SU-DHL-6 (cell line): Measurements from ENCODE around the gene WFIKKN2.

Experiments
- H2AFZ ChIP-seq: fragments of 200-600 bp; sonication (generic); 2 replicates; pipeline ENCODE4 v1.6.1; 2014; ENCODE audit warnings: low read depth, mild to moderate bottlenecking, moderate library complexity, mixed read lengths, antibody characterized with exemption, low read length; ENCODE audit not compliant: severe bottlenecking
- H3F3A ChIP-seq: fragments of 200-600 bp; shearing (Covaris generic); 2 replicates; pipeline ENCODE4 v1.6.0; 2016; ENCODE audit warnings: antibody characterized with exemption, mild to moderate bottlenecking; ENCODE audit not compliant: insufficient read depth
- H3K27ac ChIP-seq: fragments of 200-600 bp; sonication (generic); 2 replicates; pipeline ENCODE4 v1.5.1; 2016; ENCODE audit warnings: low read depth, mild to moderate bottlenecking, low read length, moderate library complexity, mixed read lengths
- H3K27me3 ChIP-seq: fragments of 200-600 bp; sonication (generic), shearing (Covaris generic); 2 replicates; pipeline ENCODE4 v1.6.0; 2014; ENCODE audit warnings: mild to moderate bottlenecking, low read length
- H3K36me3 ChIP-seq: fragments of 200-600 bp; sonication (generic); 2 replicates; pipeline ENCODE4 v1.6.1; 2014; ENCODE audit warnings: mild to moderate bottlenecking, low read length, mixed read lengths
- H3K4me2 ChIP-seq: fragments of 300-600, 200-600 bp; shearing (Covaris generic), sonication (generic); 2 replicates; pipeline ENCODE4 v1.6.0; 2014; ENCODE audit warnings: low read length, low read depth, mild to moderate bottlenecking; ENCODE audit not compliant: poor library complexity, severe bottlenecking
- H3K4me3 ChIP-seq: fragments of 200-600 bp; sonication (generic); 2 replicates; pipeline ENCODE4 v1.5.1; 2014; ENCODE audit warnings: antibody characterized with exemption, low read length, mild to moderate bottlenecking, mixed read lengths; ENCODE audit not compliant: insufficient read depth, poor library complexity, severe bottlenecking
- H3K79me2 ChIP-seq: fragments of 200-600 bp; sonication (generic); 2 replicates; pipeline ENCODE4 v1.6.1; 2014; ENCODE audit warnings: mild to moderate bottlenecking, low read length, moderate library complexity; ENCODE audit not compliant: insufficient read depth
- H3K9ac ChIP-seq: fragments of 200-600 bp; sonication (generic); 2 replicates; pipeline ENCODE4 v1.7.0; 2014; ENCODE audit warnings: mild to moderate bottlenecking, low read length
- H3K9me2 ChIP-seq: fragments of 200-600 bp; sonication (generic); replicated peaks from 2 replicates; pipeline ENCODE4 v1.6.1; 2014; ENCODE audit warnings: low read length; ENCODE audit not compliant: insufficient read depth
- H3K9me3 ChIP-seq: fragments of 200-600 bp; sonication (generic); 2 replicates; pipeline ENCODE4 v1.6.1; 2014; ENCODE audit warnings: low read length, mixed read lengths; ENCODE audit not compliant: insufficient read depth
- H4K20me1 ChIP-seq: fragments of 200-600 bp; sonication (generic); 2 replicates; pipeline ENCODE4 v1.6.1; 2014; ENCODE audit warnings: low read depth, mild to moderate bottlenecking, antibody characterized with exemption, low read length, moderate library complexity, mixed read lengths
- EZH2phosphoT487 ChIP-seq: fragments of 200-600 bp; sonication (generic), shearing (Covaris generic); conservative IDR thresholded peaks from 2 replicates; pipeline ENCODE4 v1.6.1; 2018; ENCODE audit warnings: mild to moderate bottlenecking, antibody characterized with exemption, low read length, moderate library complexity, mixed read lengths
- TF ChIP-seq, protein P1 (sequence below): fragments of 200-600 bp; sonication (generic); IDR thresholded peaks from one replicate; pipeline ENCODE4 v1.5.1; 2017; ENCODE audit warnings: antibody characterized with exemption, mild to moderate bottlenecking, low read length, moderate library complexity; ENCODE audit not compliant: insufficient read depth, poor library complexity, severe bottlenecking

Gene WFIKKN2

DNA sequence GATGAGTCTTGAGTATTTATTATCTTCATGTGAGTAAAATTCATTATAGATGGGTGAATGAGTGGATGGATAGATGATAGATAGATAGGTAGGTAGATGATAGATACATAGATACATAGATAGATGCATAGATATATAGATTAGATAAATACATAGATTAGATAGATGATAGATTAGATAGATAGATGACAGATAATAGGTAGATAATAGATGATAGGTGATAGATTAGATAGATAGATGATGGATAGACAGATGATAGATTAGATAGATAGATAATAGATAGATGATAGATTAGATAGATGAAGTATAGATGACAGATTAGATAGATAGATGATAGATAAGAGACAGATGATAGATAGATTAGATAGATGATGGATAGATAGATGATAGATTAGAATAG, 21.8 kb upstream of the WFIKKN2 start:
- H3K36me3 ChIP-seq = no peaks in the 10 kb centered on the region
- H3K27me3 ChIP-seq = no peaks in the 10 kb centered on the region
- no peak overlapping the region for H3K4me2 ChIP-seq
- no peak overlapping the region for H3K27ac ChIP-seq
- H2AFZ ChIP-seq = no peak overlapping the region
- no peak overlapping the region for H3K9ac ChIP-seq
- H4K20me1 ChIP-seq = no peaks in the 10 kb centered on the region
- H3K4me3 ChIP-seq = no peak overlapping the region
- H3K9me3 ChIP-seq = no peaks in the 10 kb centered on the region
- TF ChIP-seq EZH2phosphoT487 = no peak
- TF ChIP-seq, protein P1, sequence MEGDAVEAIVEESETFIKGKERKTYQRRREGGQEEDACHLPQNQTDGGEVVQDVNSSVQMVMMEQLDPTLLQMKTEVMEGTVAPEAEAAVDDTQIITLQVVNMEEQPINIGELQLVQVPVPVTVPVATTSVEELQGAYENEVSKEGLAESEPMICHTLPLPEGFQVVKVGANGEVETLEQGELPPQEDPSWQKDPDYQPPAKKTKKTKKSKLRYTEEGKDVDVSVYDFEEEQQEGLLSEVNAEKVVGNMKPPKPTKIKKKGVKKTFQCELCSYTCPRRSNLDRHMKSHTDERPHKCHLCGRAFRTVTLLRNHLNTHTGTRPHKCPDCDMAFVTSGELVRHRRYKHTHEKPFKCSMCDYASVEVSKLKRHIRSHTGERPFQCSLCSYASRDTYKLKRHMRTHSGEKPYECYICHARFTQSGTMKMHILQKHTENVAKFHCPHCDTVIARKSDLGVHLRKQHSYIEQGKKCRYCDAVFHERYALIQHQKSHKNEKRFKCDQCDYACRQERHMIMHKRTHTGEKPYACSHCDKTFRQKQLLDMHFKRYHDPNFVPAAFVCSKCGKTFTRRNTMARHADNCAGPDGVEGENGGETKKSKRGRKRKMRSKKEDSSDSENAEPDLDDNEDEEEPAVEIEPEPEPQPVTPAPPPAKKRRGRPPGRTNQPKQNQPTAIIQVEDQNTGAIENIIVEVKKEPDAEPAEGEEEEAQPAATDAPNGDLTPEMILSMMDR = no peak
- no peaks in the 10 kb centered on the region for H3K79me2 ChIP-seq
- no peaks in the 10 kb centered on the region for H3F3A ChIP-seq
- no peaks in the 10 kb centered on the region for H3K9me2 ChIP-seq

DNA sequence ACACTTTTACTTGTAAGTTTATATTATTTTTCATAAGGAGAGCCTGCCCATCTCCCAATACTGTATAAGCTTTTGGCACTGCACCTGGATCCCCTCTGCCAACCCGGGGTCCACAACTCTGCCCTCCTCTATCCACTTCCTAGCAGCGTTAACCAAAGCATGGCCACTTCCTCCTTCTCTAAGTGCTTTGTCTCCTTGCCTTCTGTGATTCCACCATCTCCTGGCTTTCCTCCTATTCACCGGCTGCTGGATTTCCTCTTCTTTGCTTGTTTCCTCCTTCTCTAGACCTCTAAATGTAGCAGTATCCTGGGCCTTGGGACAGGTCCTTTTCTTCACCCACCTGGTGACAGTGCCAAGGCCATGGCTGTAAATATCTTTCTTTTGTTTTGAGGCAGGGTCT, 20.0 kb upstream of the WFIKKN2 start:
- Histone ChIP-seq H3K9me3 (no peaks in the 10 kb centered on the region), H3K36me3 (no peaks in the 10 kb centered on the region), H4K20me1 (no peaks in the 10 kb centered on the region), H3K79me2 (no peaks in the 10 kb centered on the region), H3K4me2 (no peak overlapping the region), H3F3A (no peaks in the 10 kb centered on the region), H3K9me2 (no peaks in the 10 kb centered on the region), H2AFZ (no peak overlapping the region), H3K27me3 (no peaks in the 10 kb centered on the region), H3K27ac (no peak overlapping the region), H3K9ac (no peak overlapping the region), H3K4me3 (no peak overlapping the region)
- no peak for TF ChIP-seq EZH2phosphoT487
- TF ChIP-seq, protein P1 = no peak

DNA sequence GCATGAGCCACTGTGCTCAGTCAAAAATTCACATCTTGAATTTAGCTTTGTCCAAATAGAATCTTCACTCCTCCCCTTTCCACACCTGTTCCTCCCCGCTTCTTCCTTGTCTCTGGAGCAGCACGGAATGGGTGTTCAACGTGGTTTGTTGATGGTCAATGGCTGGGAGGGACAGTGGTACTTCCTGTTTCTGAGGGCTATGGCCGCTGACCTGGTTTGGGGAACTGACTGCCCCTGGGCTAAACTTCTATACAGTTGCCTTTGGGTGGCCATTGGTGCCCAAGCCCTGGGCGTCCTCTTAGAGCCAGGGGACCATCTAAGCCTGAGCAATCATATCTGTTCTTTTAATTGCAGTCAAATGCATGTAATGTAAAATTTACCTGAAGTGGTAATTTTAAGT, 19.1 kb upstream of the WFIKKN2 start:
- Histone ChIP-seq H3K4me2 (no peak overlapping the region), H3K79me2 (no peaks in the 10 kb centered on the region), H3F3A (no peaks in the 10 kb centered on the region), H3K9me3 (no peaks in the 10 kb centered on the region), H3K27me3 (no peaks in the 10 kb centered on the region), H3K9me2 (no peaks in the 10 kb centered on the region), H3K9ac (no peak overlapping the region), H3K4me3 (no peak overlapping the region), H4K20me1 (no peaks in the 10 kb centered on the region), H3K36me3 (no peaks in the 10 kb centered on the region), H2AFZ (no peak overlapping the region), H3K27ac (no peak overlapping the region)
- TF ChIP-seq EZH2phosphoT487 = no peak
- TF ChIP-seq, protein P1 = no peak
